Endothelial cell of umbilical vein (primary cell): Measurements from ENCODE around the gene EVA1A. TPM values are rescaled to one million over a fixed set of nuclear protein-coding genes. Genes with fewer than 3 reads are reported as not detected.

ENCODE experiments used
- BruUV-seq: library from RNA; stranded (reverse); fragments of 400-500 nt; replicated peaks from 2 replicates; lab custom pipeline; 2021; lab: Mats Ljungman, UMichigan
- CTCF ChIA-PET: fragments of 300-600, 350-600 bp; sonication (Branson Sonifier 250); formaldehyde crosslinking; loops from one replicate; lab custom pipeline; 2021; ENCODE audit warnings: antibody characterized with exemption, inconsistent platforms; lab: Charles Lee
- POLR2A ChIA-PET: fragments of 300-600, 350-600 bp; sonication (Branson Sonifier 250); formaldehyde crosslinking; loops from one replicate; lab custom pipeline; 2021; ENCODE audit warnings: antibody characterized with exemption, inconsistent platforms; lab: Charles Lee
- DNase-seq: peaks from one replicate; pipeline ENCODE4 v3.0.0-alpha.2; 2011; ENCODE audit warnings: low read depth, low spot score
- FAIRE-seq: peaks from 2 replicates; lab custom pipeline; 2011; peaks lifted over from hg19 to GRCh38; lab: Jason Lieb, UNC
- H2AFZ ChIP-seq: 2 replicates; pipeline ENCODE4 v1.6.0; 2012; ENCODE audit warnings: low read depth, low read length, control low read depth, inconsistent platforms
- H3K27ac ChIP-seq: 2 replicates; pipeline ENCODE4 v1.5.1; 2011; ENCODE audit warnings: low read depth, mild to moderate bottlenecking, control low read depth, low read length, moderate library complexity; ENCODE audit not compliant: insufficient read depth
- H3K27me3 ChIP-seq, 2 experiments: 2 replicates each; pipeline versions ENCODE4 v1.6.0 to v1.6.1; 2011; ENCODE audit warnings: low read length in 2 of 2, mixed read lengths in 1 of 2; ENCODE audit not compliant: control insufficient read depth in 2 of 2, insufficient read depth in 2 of 2
- H3K36me3 ChIP-seq, 2 experiments: 2 replicates in 1 of 2; 3 replicates in 1 of 2; pipeline ENCODE4 v1.5.1; 2011; ENCODE audit warnings: low read length in 2 of 2, mild to moderate bottlenecking in 1 of 2, moderate library complexity in 1 of 2; ENCODE audit not compliant: control insufficient read depth in 2 of 2, insufficient read depth in 2 of 2; ENCODE audit errors: extremely low read depth in 1 of 2
- H3K4me1 ChIP-seq: 3 replicates; pipeline ENCODE4 v1.5.1; 2011; ENCODE audit warnings: mild to moderate bottlenecking, low read length; ENCODE audit not compliant: control insufficient read depth, insufficient read depth; ENCODE audit errors: extremely low read depth
- H3K4me2 ChIP-seq: 2 replicates; pipeline ENCODE4 v1.6.1; 2011; ENCODE audit warnings: low read length, control low read depth, mixed read lengths; ENCODE audit not compliant: insufficient read depth
- H3K4me3 ChIP-seq, 3 experiments: fragments of 200-600 bp in 1 of 3; sonication (generic), shearing (Covaris generic) in 1 of 3; replicated peaks in 1 of 3; 2 replicates each; pipeline ENCODE4 v1.5.1; 2011 to 2016; ENCODE audit warnings: control low read depth in 3 of 3, low read length in 3 of 3, mild to moderate bottlenecking in 2 of 3, inconsistent platforms in 1 of 3, low read depth in 1 of 3, moderate library complexity in 1 of 3; ENCODE audit not compliant: insufficient read depth in 1 of 3
- H3K79me2 ChIP-seq: 2 replicates; pipeline ENCODE4 v1.6.0; 2012; ENCODE audit warnings: low read length, inconsistent platforms; ENCODE audit not compliant: control insufficient read depth, insufficient read depth
- H3K9ac ChIP-seq: replicated peaks from 2 replicates; pipeline ENCODE3; 2011; ENCODE audit warnings: low read length, control low read depth; ENCODE audit not compliant: insufficient read depth; ENCODE audit errors: extremely low read depth
- H3K9me1 ChIP-seq: replicated peaks from 3 replicates; pipeline ENCODE4 v1.6.0; 2011; ENCODE audit warnings: mild to moderate bottlenecking, low read length; ENCODE audit not compliant: control insufficient read depth, insufficient read depth; ENCODE audit errors: extremely low read depth
- H3K9me3 ChIP-seq: replicated peaks from 2 replicates; pipeline ENCODE4 v1.5.1; 2012; ENCODE audit warnings: low read length, inconsistent platforms; ENCODE audit not compliant: control insufficient read depth, insufficient read depth
- H4K20me1 ChIP-seq: replicated peaks from 2 replicates; pipeline ENCODE3; 2011; ENCODE audit warnings: mild to moderate bottlenecking, low read length; ENCODE audit not compliant: control insufficient read depth, insufficient read depth; ENCODE audit errors: extremely low read depth
- EZH2 ChIP-seq: IDR thresholded peaks from 2 replicates; pipeline ENCODE4 v1.6.1; 2012; ENCODE audit warnings: borderline replicate concordance, low read depth, mild to moderate bottlenecking, moderate library complexity, low read length, inconsistent platforms; ENCODE audit not compliant: severe bottlenecking
- FOS ChIP-seq: IDR thresholded peaks from 2 replicates; pipeline ENCODE4 v1.6.1; 2011; ENCODE audit warnings: mild to moderate bottlenecking, low read length, moderate library complexity, borderline replicate concordance; ENCODE audit not compliant: insufficient read depth
- GATA2 ChIP-seq: IDR thresholded peaks from 2 replicates; pipeline ENCODE4 v1.7.0; 2011; ENCODE audit warnings: low read depth, mild to moderate bottlenecking, moderate library complexity, mixed read lengths, low read length; ENCODE audit not compliant: insufficient read length, insufficient read depth
- JUN ChIP-seq: IDR thresholded peaks from 2 replicates; pipeline ENCODE4 v1.6.1; 2011; ENCODE audit warnings: borderline replicate concordance, low read depth; ENCODE audit not compliant: insufficient read length, insufficient read depth
- MYC ChIP-seq: IDR thresholded peaks from one replicate; pipeline ENCODE4 v1.6.1; 2011; ENCODE audit warnings: mild to moderate bottlenecking, low read depth, low read length
- POLR2A ChIP-seq: IDR thresholded peaks from 2 replicates; pipeline ENCODE4 v1.6.1; 2012; ENCODE audit warnings: low read depth, mild to moderate bottlenecking, control low read depth, low read length
- POLR2AphosphoS5 ChIP-seq: IDR thresholded peaks from 2 replicates; pipeline ENCODE4 v1.6.1; 2012; ENCODE audit warnings: low read depth, mild to moderate bottlenecking, control low read depth, low read length, moderate library complexity; ENCODE audit not compliant: insufficient read depth
- dilution Hi-C: fragments of 300-500 bp; cut with MboI; formaldehyde crosslinking; loops from one replicate; pipeline ENCODE4 v1.15.0; 2019; ENCODE audit warnings: low sequenced_read_pairs; ENCODE audit not compliant: extremely low pct_ligation_motif_present
- intact Hi-C: fragments of 100-400 bp; cut with micrococcal nuclease; formaldehyde crosslinking; loops from one replicate; pipeline ENCODE4 v1.10.0; 2022
- polyA plus RNA-seq, 4 experiments: library from polyadenylated mRNA; depleted of rRNA in 3 of 4; stranded (reverse) in 3 of 4; unstranded in 1 of 4; fragments of >200 nt; gene quantifications; 2 replicates each; pipeline versions ENCODE4 v1.2.1 to v1.2.3, GENCODE V29; 2011 to 2012; ENCODE audit warnings: missing spikeins in 1 of 4
- total RNA-seq: library from RNA; stranded (reverse); gene quantifications from 2 replicates; pipeline ENCODE4 v1.2.3, GENCODE V29; 2021
- TF ChIP-seq, protein P1 (sequence below): IDR thresholded peaks from 2 replicates; pipeline ENCODE4 v1.6.1; 2011; ENCODE audit not compliant: insufficient read depth, insufficient read length
- TF ChIP-seq, protein P2 (sequence below), 2 donors: IDR thresholded peaks; 1 replicate in 1 of 2; 2 replicates in 1 of 2; pipeline ENCODE4 v1.5.1; 2011; ENCODE audit warnings: low read length in 2 of 2, mild to moderate bottlenecking in 2 of 2, moderate library complexity in 2 of 2, control low read depth in 1 of 2, inconsistent platforms in 1 of 2, low read depth in 1 of 2; ENCODE audit not compliant: insufficient read depth in 1 of 2; ENCODE audit errors: extremely low read depth in 1 of 2

EVA1A gene
- total and polyA plus RNA-seq, 2 donors (not counting 3 experiments of a cell fraction or from before 2014, with no cell fraction given), result 52.6 to 66.5 TPM

- BruUV-seq, result no TSS peak
Observed at GRCh38 chr2:75553935-75554531, 6.7 kb downstream of the EVA1A start.

DNA sequence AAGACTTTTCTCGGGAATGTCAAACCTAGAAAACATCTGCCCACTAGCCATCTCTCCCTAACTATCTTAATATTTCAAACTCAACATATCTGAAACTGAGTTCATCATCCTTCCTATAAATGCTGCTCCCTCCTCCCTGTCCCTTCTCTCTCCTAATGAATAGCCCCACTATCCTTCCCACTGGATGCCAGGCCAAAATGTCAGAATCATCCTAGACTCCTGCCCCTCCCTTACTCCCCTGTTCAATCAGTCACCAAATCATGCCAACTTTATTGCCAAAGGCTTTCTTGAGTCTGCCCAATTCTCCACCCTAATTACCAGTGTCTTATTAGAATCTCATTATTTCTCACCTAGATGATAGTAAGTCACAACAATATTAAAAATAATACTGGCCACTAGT, 8.5 kb downstream of the EVA1A start:
- Histone ChIP-seq H3K27ac (no peak overlapping the region), H3K27me3 (no peaks in the 10 kb centered on the region), H3K36me3 (peaks cover 4 to 9% of the 10 kb centered on the region in 2 experiments), H4K20me1 (peaks cover 3% of the 10 kb centered on the region), H3K9me1 (peaks cover 3% of the 10 kb centered on the region), H3K4me3 (no peak overlapping the region), H2AFZ (no peak overlapping the region), H3K9me3 (no peaks in the 10 kb centered on the region), H3K4me2 (no peak overlapping the region), H3K9ac (no peak overlapping the region), H3K79me2 (peaks cover 41% of the 10 kb centered on the region), H3K4me1 (peaks cover 14% of the 10 kb centered on the region)
- BruUV-seq, result no TSS peak
- intact Hi-C loops (no loop called here), dilution Hi-C loops (no loop called here)
- POLR2A ChIA-PET, result no interaction called here
- FAIRE-seq, result no peak
- DNase-seq, result no peak
- TF ChIP-seq POLR2AphosphoS5 (no peak), POLR2A (no peak), JUN (no peak), MYC (no peak), EZH2 (no peak), FOS (no peak), GATA2 (no peak)
- TF ChIP-seq, protein P1, sequence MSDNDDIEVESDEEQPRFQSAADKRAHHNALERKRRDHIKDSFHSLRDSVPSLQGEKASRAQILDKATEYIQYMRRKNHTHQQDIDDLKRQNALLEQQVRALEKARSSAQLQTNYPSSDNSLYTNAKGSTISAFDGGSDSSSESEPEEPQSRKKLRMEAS, result no peak
- TF ChIP-seq, protein P2, sequence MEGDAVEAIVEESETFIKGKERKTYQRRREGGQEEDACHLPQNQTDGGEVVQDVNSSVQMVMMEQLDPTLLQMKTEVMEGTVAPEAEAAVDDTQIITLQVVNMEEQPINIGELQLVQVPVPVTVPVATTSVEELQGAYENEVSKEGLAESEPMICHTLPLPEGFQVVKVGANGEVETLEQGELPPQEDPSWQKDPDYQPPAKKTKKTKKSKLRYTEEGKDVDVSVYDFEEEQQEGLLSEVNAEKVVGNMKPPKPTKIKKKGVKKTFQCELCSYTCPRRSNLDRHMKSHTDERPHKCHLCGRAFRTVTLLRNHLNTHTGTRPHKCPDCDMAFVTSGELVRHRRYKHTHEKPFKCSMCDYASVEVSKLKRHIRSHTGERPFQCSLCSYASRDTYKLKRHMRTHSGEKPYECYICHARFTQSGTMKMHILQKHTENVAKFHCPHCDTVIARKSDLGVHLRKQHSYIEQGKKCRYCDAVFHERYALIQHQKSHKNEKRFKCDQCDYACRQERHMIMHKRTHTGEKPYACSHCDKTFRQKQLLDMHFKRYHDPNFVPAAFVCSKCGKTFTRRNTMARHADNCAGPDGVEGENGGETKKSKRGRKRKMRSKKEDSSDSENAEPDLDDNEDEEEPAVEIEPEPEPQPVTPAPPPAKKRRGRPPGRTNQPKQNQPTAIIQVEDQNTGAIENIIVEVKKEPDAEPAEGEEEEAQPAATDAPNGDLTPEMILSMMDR (IDR thresholded peaks at IDR 0.05; ENCODE audit: extremely low read depth in 1 of 2, insufficient read depth in 1 of 2, low read depth in 1 of 2, low read length in 2 of 2), result no peak
- CTCF ChIA-PET, result interaction anchor here (0.8 kb wide), 1 partner anchor 54 kb away, joined by 3 read pairs; no protein-coding TSS in a partner anchor

More at GRCh38 chr2:75553935-75554531, 6.7 kb downstream of the EVA1A start:
- CTCF ChIA-PET, result interaction anchor here (2.0 kb wide), 1 partner anchor 89 kb away, joined by 6 read pairs; no protein-coding TSS in a partner anchor
- Histone ChIP-seq H3K4me3 (no peak overlapping the region), H3K27me3 (no peaks in the 10 kb centered on the region), H4K20me1 (peaks cover 5% of the 10 kb centered on the region), H3K36me3 (peaks cover 4 to 9% of the 10 kb centered on the region in 2 experiments), H3K9me3 (no peaks in the 10 kb centered on the region), H3K9ac (no peak overlapping the region), H3K27ac (no peak overlapping the region), H2AFZ (no peak overlapping the region), H3K9me1 (peaks cover 3% of the 10 kb centered on the region), H3K79me2 (peaks cover 51% of the 10 kb centered on the region), H3K4me1 (peaks cover 11% of the 10 kb centered on the region), H3K4me2 (no peak overlapping the region)
- POLR2A ChIA-PET, result no interaction called here
- dilution Hi-C loops, result no loop called here
- no peak for TF ChIP-seq EZH2
- no peak for TF ChIP-seq MYC
- TF ChIP-seq POLR2A, result no peak
- TF ChIP-seq JUN, result no peak
- FAIRE-seq (no peak), DNase-seq (no peak)
- intact Hi-C loops, result no loop called here
